GM12878 (cell line): ENCODE results near the gene EEF1A1. TPM values are rescaled to one million over a fixed set of nuclear protein-coding genes. Genes with fewer than 3 reads are reported as not detected.

Experiments used
- ATAC-seq: fragments of 200-7000 bp; cut with Tn5 transposase; 3 replicates; pipeline ENCODE4 v1.9.1; 2020; ENCODE audit warnings: mild to moderate bottlenecking, moderate library complexity
- BruUV-seq: library from RNA; stranded (reverse); fragments of 400-500 nt; replicated peaks from 2 replicates; lab custom pipeline; 2021; lab: Mats Ljungman, UMichigan
- CTCF ChIA-PET: fragments of 300-600 bp; sonication (Branson Sonifier 250); formaldehyde crosslinking; extraction: SDS; loops from one replicate; lab custom pipeline; 2021; ENCODE audit warnings: inconsistent platforms; lab: Yijun Ruan, JAX
- POLR2A ChIA-PET: fragments of 350-600 bp; formaldehyde crosslinking; extraction: SDS; loops from one replicate; lab custom pipeline; 2021; ENCODE audit warnings: inconsistent platforms; lab: Charles Lee
- RAD21 ChIA-PET: fragments of 300-600 bp; sonication (Branson Sonifier 250); formaldehyde crosslinking; loops from one replicate; lab custom pipeline; 2023; ENCODE audit warnings: antibody characterized with exemption; ENCODE audit not compliant: unreplicated experiment; lab: Charles Lee
- SMC1A ChIA-PET: fragments of 300-600 bp; sonication (Branson Sonifier 250); formaldehyde crosslinking; loops from one replicate; lab custom pipeline; 2023; ENCODE audit not compliant: unreplicated experiment, uncharacterized antibody; lab: Charles Lee
- DNase-seq: peaks from one replicate; pipeline ENCODE4 v3.0.0-alpha.2; 2011; ENCODE audit warnings: low read depth, low spot score
- FAIRE-seq: peaks from 3 replicates; lab custom pipeline; 2011; peaks lifted over from hg19 to GRCh38; lab: Jason Lieb, UNC
- H2AFZ ChIP-seq: 2 replicates; pipeline ENCODE4 v1.6.0; 2011; ENCODE audit warnings: low read depth, low read length, control low read depth; ENCODE audit not compliant: control insufficient read depth
- H3K27ac ChIP-seq: 2 replicates; pipeline ENCODE4 v1.5.1; 2011; ENCODE audit warnings: control low read depth; ENCODE audit not compliant: control insufficient read depth, insufficient read depth
- H3K27me3 ChIP-seq, 2 experiments: replicated peaks in 1 of 2; 2 replicates each; pipeline versions ENCODE4 v1.6.0 to v1.6.1; 2011; ENCODE audit warnings: low read length in 1 of 2; ENCODE audit not compliant: control insufficient read depth in 2 of 2, insufficient read depth in 2 of 2
- H3K36me3 ChIP-seq, 2 experiments: 2 replicates each; pipeline ENCODE4 v1.5.1; 2011; ENCODE audit warnings: low read length in 1 of 2; ENCODE audit not compliant: control insufficient read depth in 2 of 2, insufficient read depth in 2 of 2
- H3K4me1 ChIP-seq: 2 replicates; pipeline ENCODE4 v1.6.1; 2011; ENCODE audit warnings: mild to moderate bottlenecking, low read length, moderate library complexity, mixed read lengths; ENCODE audit not compliant: control insufficient read depth, insufficient read depth
- H3K4me2 ChIP-seq: 2 replicates; pipeline ENCODE4 v1.6.0; 2011; ENCODE audit warnings: control low read depth; ENCODE audit not compliant: control insufficient read depth, insufficient read depth
- H3K4me3 ChIP-seq: fragments of 200-600 bp; sonication (generic); 2 replicates; pipeline ENCODE4 v1.5.1; 2016
- H3K79me2 ChIP-seq: 2 replicates; pipeline ENCODE4 v1.6.0; 2011; ENCODE audit warnings: low read length; ENCODE audit not compliant: control insufficient read depth, insufficient read depth
- H3K9ac ChIP-seq: 2 replicates; pipeline ENCODE4 v1.8.0; 2011; ENCODE audit warnings: low read length, control low read depth, mixed read lengths; ENCODE audit not compliant: control insufficient read depth, insufficient read depth
- H3K9me3 ChIP-seq: replicated peaks from 3 replicates; pipeline ENCODE4 v1.5.1; 2011; ENCODE audit warnings: mild to moderate bottlenecking, low read length; ENCODE audit not compliant: control insufficient read depth, insufficient read depth
- H4K20me1 ChIP-seq: 2 replicates; pipeline ENCODE4 v1.6.0; 2011; ENCODE audit not compliant: control insufficient read depth, insufficient read depth
- CREM ChIP-seq: IDR thresholded peaks from 2 replicates; pipeline ENCODE4 v1.6.1; 2014; ENCODE audit warnings: antibody characterized with exemption, low read depth
- EGR1 ChIP-seq, 2 experiments: IDR thresholded peaks; 1 replicate in 1 of 2; 2 replicates in 1 of 2; pipeline ENCODE4 v1.6.1; 2011 to 2012; ENCODE audit warnings: low read depth in 2 of 2, low read length in 2 of 2, borderline replicate concordance in 1 of 2, mild to moderate bottlenecking in 1 of 2, moderate library complexity in 1 of 2
- FOXM1 ChIP-seq: IDR thresholded peaks from 2 replicates; pipeline ENCODE4 v1.6.1; 2012; ENCODE audit warnings: low read depth, mild to moderate bottlenecking, inconsistent platforms, low read length, moderate library complexity
- IKZF1 ChIP-seq: fragments of 450-650 bp; conservative IDR thresholded peaks from 2 replicates; pipeline ENCODE4 v1.6.1; 2017; ENCODE audit warnings: antibody characterized with exemption, mild to moderate bottlenecking
- NFIC ChIP-seq: IDR thresholded peaks from 2 replicates; pipeline ENCODE4 v1.6.1; 2012; ENCODE audit warnings: low read depth, mild to moderate bottlenecking, inconsistent platforms, low read length, moderate library complexity
- PKNOX1 ChIP-seq: fragments of 450-650 bp; IDR thresholded peaks from 2 replicates; pipeline ENCODE4 v1.6.1; 2016; ENCODE audit warnings: mild to moderate bottlenecking
- PML ChIP-seq: IDR thresholded peaks from 2 replicates; pipeline ENCODE4 v1.6.1; 2012; ENCODE audit warnings: low read length, inconsistent platforms
- POLR2A ChIP-seq: IDR thresholded peaks from 2 replicates; pipeline ENCODE4 v1.6.1; 2011; ENCODE audit warnings: low read depth, mild to moderate bottlenecking, low read length
- RAD51 ChIP-seq: fragments of 450-650 bp; IDR thresholded peaks from 2 replicates; pipeline ENCODE4 v1.6.1; 2016; ENCODE audit warnings: moderate library complexity, mild to moderate bottlenecking, inconsistent platforms
- RUNX3 ChIP-seq: IDR thresholded peaks from 2 replicates; pipeline ENCODE4 v1.6.1; 2012; ENCODE audit warnings: low read length, inconsistent platforms
- SMAD5 ChIP-seq: IDR thresholded peaks from 2 replicates; pipeline ENCODE4 v1.6.1; 2016; ENCODE audit warnings: antibody characterized with exemption, low read depth
- STAT3 ChIP-seq: IDR thresholded peaks from 2 replicates; pipeline ENCODE4 v1.6.1; 2011; ENCODE audit warnings: low read depth, low read length, improper control_type of control experiment
- TARDBP ChIP-seq: IDR thresholded peaks from 2 replicates; pipeline ENCODE4 v1.6.1; 2016; ENCODE audit warnings: borderline replicate concordance
- TCF7 ChIP-seq: IDR thresholded peaks from 2 replicates; pipeline ENCODE4 v1.6.1; 2014; ENCODE audit warnings: antibody characterized with exemption, borderline replicate concordance
- ZBED1 ChIP-seq: IDR thresholded peaks from 2 replicates; pipeline ENCODE4 v1.6.1; 2016; ENCODE audit warnings: borderline replicate concordance
- ZNF384 ChIP-seq: IDR thresholded peaks from 2 replicates; pipeline ENCODE4 v1.6.1; 2012; ENCODE audit warnings: low read depth, mild to moderate bottlenecking, low read length, improper control_type of control experiment, borderline replicate concordance
- WGBS: methylation state at CpG from one replicate; pipeline ENCODE4 v1.1.6; 2016; ENCODE audit warnings: low lambda C conversion rate; ENCODE audit not compliant: insufficient replicate concordance, insufficient coverage; ENCODE audit errors: missing lambda C conversion rate; 5-methylcytosine and 5-hydroxymethylcytosine counted together
- in situ Hi-C: fragments of 300-500 bp; cut with MboI; formaldehyde crosslinking; loops from 9 replicates; pipeline ENCODE4 v1.14.3; 2018; ENCODE audit warnings: mixed read lengths
- intact Hi-C: fragments of 100-400 bp; cut with micrococcal nuclease; formaldehyde crosslinking; loops from one replicate; pipeline ENCODE4 v1.14.2; 2022; ENCODE audit not compliant: unreplicated experiment
- polyA plus RNA-seq, 11 experiments: library from polyadenylated mRNA; depleted of rRNA in 4 of 11; unstranded in 6 of 11; stranded (reverse) in 5 of 11; fragments of >200 nt; fragmentation: Nextera tagmentation in 4 of 11; fragmentation: Illumina TruSeq in 1 of 11; extraction: Ambion mirVana in 4 of 11; extraction: Trizol in 1 of 11; gene quantifications; 1 replicate in 1 of 11; 2 replicates in 10 of 11; pipeline versions ENCODE4 v1.2.1 to v1.2.3, GENCODE V29; 2011 to 2016; ENCODE audit warnings: inconsistent platforms in 2 of 11, missing spikeins in 2 of 11, low read depth in 1 of 11
- total RNA-seq, 4 experiments: library from RNA; depleted of rRNA in 3 of 4; stranded (reverse); fragments of >200 nt in 3 of 4; fragmentation: Illumina TruSeq in 1 of 4; extraction: Trizol in 1 of 4; gene quantifications; 2 replicates each; pipeline versions ENCODE4 v1.2.1 to v1.2.3, GENCODE V29; 2013 to 2021
- TF ChIP-seq, protein P1 (sequence below): fragments of 450-650 bp; formaldehyde crosslinking; IDR thresholded peaks from 2 replicates; pipeline ENCODE4 v1.4.0; 2020; ENCODE audit warnings: mild to moderate bottlenecking, moderate library complexity
- TF ChIP-seq, protein P2 (sequence below): IDR thresholded peaks from 2 replicates; pipeline ENCODE4 v1.6.1; 2011; ENCODE audit warnings: low read depth, low read length, improper control_type of control experiment, borderline replicate concordance

Gene EEF1A1
- total and polyA plus RNA-seq, 10 of the 15 experiments (the other 5 are each of a cell fraction or from before 2014, with no cell fraction given): 4,214 to 18,090 (median 14,132) TPM

GRCh38 chr6:73515204-73515655 is 5.6 kb downstream of the EEF1A1 start (continued):
- TF ChIP-seq FOXM1: no peak
- TF ChIP-seq RUNX3: peak; percentile 77
- peak; percentile 84 for TF ChIP-seq SMAD5
- 0 out of 2 replicates have a peak, but pooled peaks have one; percentile 6 for TF ChIP-seq IKZF1
- peak; percentile 66; the same call in 1 of the 2 replicates for TF ChIP-seq POLR2A
- no peak for TF ChIP-seq ZNF384
- peak; percentile 86 for TF ChIP-seq PKNOX1
- no peak for TF ChIP-seq RAD51
- no peak for TF ChIP-seq CREM
- TF ChIP-seq STAT3: no peak

DNA sequence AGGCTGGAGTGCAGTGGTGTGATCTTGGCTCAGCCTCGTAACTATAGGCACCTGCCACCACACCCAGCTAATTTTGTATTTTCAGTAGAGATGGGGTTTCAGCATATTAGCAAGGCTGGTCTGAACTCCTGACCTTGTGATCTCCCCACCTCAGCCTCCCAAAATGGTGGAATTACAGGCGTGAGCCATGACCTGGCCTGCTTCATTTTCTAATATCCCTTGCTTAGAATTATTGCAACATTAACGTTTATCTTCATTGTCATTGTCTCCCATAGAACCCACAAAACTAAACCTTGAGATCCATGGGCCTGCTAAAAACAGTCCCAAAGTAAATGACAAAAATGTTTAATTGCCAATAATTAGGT is 6.1 kb downstream of the EEF1A1 start:
- Histone ChIP-seq H3K4me3 (no peak overlapping the region), H3K9ac (no peak overlapping the region), H3K27ac (peak overlapping the region; percentile 1; the same call in 1 of the 2 replicates), H3K4me2 (0 out of 2 replicates have a peak overlapping the region, but pooled peaks have one; percentile 11), H3K9me3 (no peaks in the 10 kb centered on the region), H3K27me3 (no peaks in the 10 kb centered on the region), H2AFZ (no peak overlapping the region), H3K79me2 (peaks cover 32% of the 10 kb centered on the region), H4K20me1 (peaks cover 3% of the 10 kb centered on the region; the same call in 1 of the 2 replicates), H3K4me1 (peaks cover 17% of the 10 kb centered on the region), H3K36me3 (peaks cover 6 to 24% of the 10 kb centered on the region in 2 experiments)
- intact Hi-C loops (loop anchor here (1.0 kb wide), 2 partner anchors 96 to 219 kb away; no protein-coding TSS in a partner anchor), in situ Hi-C loops (loop anchor here (25.0 kb wide), 1 partner anchor 98 kb away; no protein-coding TSS in a partner anchor)
- ChIA-PET RAD21 (interaction anchor here (1.5 to 5.4 kb wide), 6 partner anchors 43 to 138 kb away, joined by 5 to 51 read pairs (median 12); partner anchors contain the start of genes CGAS and MTO1), SMC1A (interaction anchor here (0.9 to 5.0 kb wide), 11 partner anchors 9 to 218 kb away, joined by 3 to 31 read pairs (median 6); partner anchors contain the start of genes MTO1 and SLC17A5), CTCF (interaction anchor here (1.0 to 5.6 kb wide), 9 partner anchors 10 to 138 kb away, joined by 3 to 127 read pairs (median 9); partner anchors contain the start of genes CGAS and MTO1), POLR2A (interaction anchor here (1.1 to 3.2 kb wide), 5 partner anchors 9 to 111 kb away, joined by 4 to 17 read pairs (median 5); partner anchors contain the start of gene MTO1)
- no TSS peak for BruUV-seq
- 16% methylated on average over 3 of the region's 3 CpGs for WGBS
- FAIRE-seq (no peak), ATAC-seq (peak; percentile 12), DNase-seq (no peak)
- TF ChIP-seq PML: 0 out of 2 replicates have a peak, but pooled peaks have one; percentile 24
- TF ChIP-seq TARDBP: peak; percentile 9; the same call in 1 of the 2 replicates
- 0 out of 2 replicates have a peak, but pooled peaks have one; percentile 4 for TF ChIP-seq TCF7
- TF ChIP-seq, protein P1, sequence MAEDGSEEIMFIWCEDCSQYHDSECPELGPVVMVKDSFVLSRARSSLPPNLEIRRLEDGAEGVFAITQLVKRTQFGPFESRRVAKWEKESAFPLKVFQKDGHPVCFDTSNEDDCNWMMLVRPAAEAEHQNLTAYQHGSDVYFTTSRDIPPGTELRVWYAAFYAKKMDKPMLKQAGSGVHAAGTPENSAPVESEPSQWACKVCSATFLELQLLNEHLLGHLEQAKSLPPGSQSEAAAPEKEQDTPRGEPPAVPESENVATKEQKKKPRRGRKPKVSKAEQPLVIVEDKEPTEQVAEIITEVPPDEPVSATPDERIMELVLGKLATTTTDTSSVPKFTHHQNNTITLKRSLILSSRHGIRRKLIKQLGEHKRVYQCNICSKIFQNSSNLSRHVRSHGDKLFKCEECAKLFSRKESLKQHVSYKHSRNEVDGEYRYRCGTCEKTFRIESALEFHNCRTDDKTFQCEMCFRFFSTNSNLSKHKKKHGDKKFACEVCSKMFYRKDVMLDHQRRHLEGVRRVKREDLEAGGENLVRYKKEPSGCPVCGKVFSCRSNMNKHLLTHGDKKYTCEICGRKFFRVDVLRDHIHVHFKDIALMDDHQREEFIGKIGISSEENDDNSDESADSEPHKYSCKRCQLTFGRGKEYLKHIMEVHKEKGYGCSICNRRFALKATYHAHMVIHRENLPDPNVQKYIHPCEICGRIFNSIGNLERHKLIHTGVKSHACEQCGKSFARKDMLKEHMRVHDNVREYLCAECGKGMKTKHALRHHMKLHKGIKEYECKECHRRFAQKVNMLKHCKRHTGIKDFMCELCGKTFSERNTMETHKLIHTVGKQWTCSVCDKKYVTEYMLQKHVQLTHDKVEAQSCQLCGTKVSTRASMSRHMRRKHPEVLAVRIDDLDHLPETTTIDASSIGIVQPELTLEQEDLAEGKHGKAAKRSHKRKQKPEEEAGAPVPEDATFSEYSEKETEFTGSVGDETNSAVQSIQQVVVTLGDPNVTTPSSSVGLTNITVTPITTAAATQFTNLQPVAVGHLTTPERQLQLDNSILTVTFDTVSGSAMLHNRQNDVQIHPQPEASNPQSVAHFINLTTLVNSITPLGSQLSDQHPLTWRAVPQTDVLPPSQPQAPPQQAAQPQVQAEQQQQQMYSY (CRISPR knock-in tag): 0 out of 2 replicates have a peak, but pooled peaks have one; percentile 25
- TF ChIP-seq SMAD5: peak; percentile 2; the same call in 1 of the 2 replicates
- no peak for TF ChIP-seq FOXM1
- TF ChIP-seq ZBED1: peak; percentile 54; the same call in 1 of the 2 replicates
- no peak for TF ChIP-seq EGR1 (IDR thresholded peaks at IDR 0.05; ENCODE audit: borderline replicate concordance in 1 of 2, low read depth in 2 of 2, low read length in 2 of 2)
- peak; percentile 57; the same call in 1 of the 2 replicates for TF ChIP-seq NFIC
- TF ChIP-seq, protein P2, sequence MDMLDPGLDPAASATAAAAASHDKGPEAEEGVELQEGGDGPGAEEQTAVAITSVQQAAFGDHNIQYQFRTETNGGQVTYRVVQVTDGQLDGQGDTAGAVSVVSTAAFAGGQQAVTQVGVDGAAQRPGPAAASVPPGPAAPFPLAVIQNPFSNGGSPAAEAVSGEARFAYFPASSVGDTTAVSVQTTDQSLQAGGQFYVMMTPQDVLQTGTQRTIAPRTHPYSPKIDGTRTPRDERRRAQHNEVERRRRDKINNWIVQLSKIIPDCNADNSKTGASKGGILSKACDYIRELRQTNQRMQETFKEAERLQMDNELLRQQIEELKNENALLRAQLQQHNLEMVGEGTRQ: no peak
